Aorta (tissue), 5 donors: Measurements from ENCODE around the gene CAP2. TPM values are rescaled to one million over a fixed set of nuclear protein-coding genes. Genes with fewer than 3 reads are reported as not detected.
"Not testable (repeated sequence)": the region's sequence is repeated elsewhere in the genome, so short reads cannot be mapped to it uniquely, and the experiment has no call there.

ENCODE experiments used
- ATAC-seq: fragments of 200-7000 bp; cut with Tn5 transposase; one replicate; pipeline ENCODE4 v1.9.1; 2022; ENCODE audit warnings: moderate library complexity; ENCODE audit not compliant: low FRiP score
- DNase-seq, 2 donors: peaks; one replicate each; pipeline ENCODE4 v3.0.0-alpha.2; 2020
- H3K27ac ChIP-seq, 2 donors: one replicate each; pipeline ENCODE4 v1.5.1; 2013; ENCODE audit warnings: low read length in 2 of 2, mild to moderate bottlenecking in 2 of 2, moderate library complexity in 2 of 2, control low read depth in 1 of 2, inconsistent platforms in 1 of 2, low read depth in 1 of 2
- H3K27me3 ChIP-seq, 2 donors: one replicate each; pipeline ENCODE4 v1.6.1; 2013; ENCODE audit warnings: control low read depth in 1 of 2, low read length in 1 of 2, mild to moderate bottlenecking in 1 of 2, moderate library complexity in 1 of 2; ENCODE audit not compliant: insufficient read depth in 2 of 2, control insufficient read depth in 1 of 2
- H3K36me3 ChIP-seq, 2 donors: one replicate each; pipeline ENCODE4 v1.6.1; 2013; ENCODE audit warnings: control low read depth in 1 of 2, low read length in 1 of 2, mild to moderate bottlenecking in 1 of 2; ENCODE audit not compliant: insufficient read depth in 2 of 2, control insufficient read depth in 1 of 2
- H3K4me1 ChIP-seq, 2 donors: one replicate each; pipeline ENCODE4 v1.6.1; 2013; ENCODE audit warnings: low read length in 2 of 2, control low read depth in 1 of 2, mild to moderate bottlenecking in 1 of 2, moderate library complexity in 1 of 2; ENCODE audit not compliant: insufficient read depth in 2 of 2, control insufficient read depth in 1 of 2
- H3K4me3 ChIP-seq, 2 donors: one replicate each; pipeline ENCODE4 v1.5.1; 2013; ENCODE audit warnings: low read length in 2 of 2, control low read depth in 1 of 2, mild to moderate bottlenecking in 1 of 2
- H3K9me3 ChIP-seq: one replicate; pipeline ENCODE4 v1.6.1; 2013; ENCODE audit warnings: mild to moderate bottlenecking, low read length; ENCODE audit not compliant: control insufficient read depth
- WGBS, 2 donors: extraction: QIAGEN DNeasy Blood & Tissue Kit; methylation state at CpG; one replicate each; pipeline ENCODE4 v1.1.7; 2013; 5-methylcytosine and 5-hydroxymethylcytosine counted together
- intact Hi-C, 2 donors: fragments of 100-400 bp; cut with DNase I; formaldehyde crosslinking; loops; one replicate each; pipeline versions ENCODE4 v1.14.2 to v1.15.0; 2022
- polyA plus RNA-seq, 2 donors: library from polyadenylated mRNA; stranded (reverse); fragments of 200-250 nt; gene quantifications; one replicate each; pipeline ENCODE4 v1.2.3, GENCODE V29; 2013
- total RNA-seq, 2 donors: library from RNA; stranded (reverse); fragmentation: NEBNext Ultra II Directional; extraction: Animal tissue kit (Norgen Biotek cat#: 25700); gene quantifications; one replicate each; pipeline ENCODE4 v1.2.1, GENCODE V29; 2021
- donor health status: healthy with polysubstance abuse.
- donor health status: Bipolar disorder and iron deficiency.
- donor health status: DM: no; HTN: no; CAD: no.
- donor health status: DM: no; HTN: no; CAD: no.
- donor health status: DM: yes; HTN: yes; CAD: no.

Gene CAP2
- total and polyA plus RNA-seq, 4 donors, result 21.2 to 28.4 (median 24.0) TPM

- no peak for ATAC-seq
- Histone ChIP-seq H3K27me3 (no peaks in the 10 kb centered on the region), H3K36me3 (no peaks in the 10 kb centered on the region), H3K4me1 (peaks cover 0 to 2% of the 10 kb centered on the region in 2 donors), H3K27ac (no peak overlapping the region), H3K4me3 (no peak overlapping the region), H3K9me3 (no peaks in the 10 kb centered on the region)
- intact Hi-C loops, result no loop called here
- DNase-seq, result no peak
- 32 to 36% methylated on average over 4 of the region's 4 CpGs for WGBS, 2 donors
Measured at GRCh38 chr6:17408081-17408480, 14.7 kb downstream of the CAP2 start.

GRCh38 chr6:17410281-17410680, 16.9 kb downstream of the CAP2 start:
- ATAC-seq (no peak), DNase-seq (no peak)
- H3K27me3 ChIP-seq, result no peaks in the 10 kb centered on the region
- peaks cover 0 to 2% of the 10 kb centered on the region in 2 donors for H3K4me1 ChIP-seq
- WGBS, 2 donors, result 98 to 100% methylated on average over 4 of the region's 4 CpGs
- H3K36me3 ChIP-seq, result no peaks in the 10 kb centered on the region
- no peak overlapping the region for H3K4me3 ChIP-seq
- no peaks in the 10 kb centered on the region for H3K9me3 ChIP-seq
- intact Hi-C loops, result no loop called here
- H3K27ac ChIP-seq, result no peak overlapping the region

DNA sequence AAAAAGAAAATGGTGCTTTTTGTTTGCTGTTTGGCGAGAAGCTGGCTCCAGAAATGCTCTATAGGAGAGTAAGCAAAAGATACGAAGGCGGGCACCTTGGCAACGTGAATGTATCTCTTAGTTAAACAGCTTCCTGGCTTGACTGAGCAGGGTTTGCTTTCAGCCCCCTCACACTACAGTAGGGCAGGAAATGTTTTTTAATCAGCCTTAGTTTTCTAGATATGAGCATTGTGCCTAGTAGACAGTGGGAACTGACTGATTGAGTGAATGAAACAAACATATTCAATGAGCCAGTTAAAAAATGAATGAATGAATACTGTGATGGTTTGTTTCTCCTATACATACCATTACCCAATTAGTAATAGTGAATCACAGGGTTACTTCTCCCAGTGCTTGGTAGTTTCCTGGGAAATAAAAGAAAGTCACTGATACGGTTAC, 19.9 kb downstream of the CAP2 start:
- no peaks in the 10 kb centered on the region for H3K9me3 ChIP-seq
- WGBS, 2 donors, result 33 to 48% methylated on average over 5 of the region's 5 CpGs
- H3K4me3 ChIP-seq, result no peak overlapping the region
- no peaks in the 10 kb centered on the region for H3K36me3 ChIP-seq
- DNase-seq (no peak), ATAC-seq (no peak)
- H3K27ac ChIP-seq, result no peak overlapping the region
- H3K27me3 ChIP-seq, result no peaks in the 10 kb centered on the region
- peaks cover 4 to 7% of the 10 kb centered on the region in 2 donors for H3K4me1 ChIP-seq
- intact Hi-C loops, result no loop called here

- H3K36me3 ChIP-seq, H3K4me3 ChIP-seq, H3K27me3 ChIP-seq, H3K9me3 ChIP-seq, ATAC-seq, DNase-seq, intact Hi-C loops, H3K27ac ChIP-seq, H3K4me1 ChIP-seq: not testable (repeated sequence)
- 100% methylated on average over 1 of the region's 1 CpG for WGBS, 2 donors
Measured at GRCh38 chr6:17414395-17414794, 21.0 kb downstream of the CAP2 start.

DNA sequence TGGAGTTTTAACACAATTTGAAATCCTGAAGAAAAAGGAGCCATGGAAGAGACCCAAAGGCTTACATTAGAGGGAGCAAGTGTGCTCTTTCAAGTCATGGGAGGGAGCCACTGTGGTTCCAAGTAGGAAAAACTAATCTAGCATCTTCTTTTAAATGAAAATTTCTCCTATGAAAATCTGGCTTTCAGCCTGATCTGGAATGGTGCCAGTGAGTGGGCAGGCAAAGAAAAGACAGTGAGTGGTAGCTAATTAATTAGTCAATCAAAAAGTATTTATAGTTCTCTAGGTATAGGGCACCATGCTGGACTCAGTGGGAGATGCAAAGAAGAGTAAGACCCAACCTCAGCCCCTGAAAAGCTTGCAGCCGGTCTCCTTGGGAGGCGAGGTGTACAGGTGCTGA, 21.9 kb downstream of the CAP2 start:
- intact Hi-C loops, result no loop called here
- peaks cover 6 to 8% of the 10 kb centered on the region in 2 donors for H3K4me1 ChIP-seq
- no peaks in the 10 kb centered on the region for H3K9me3 ChIP-seq
- H3K27ac ChIP-seq, result no peak overlapping the region
- DNase-seq (no peak), ATAC-seq (no peak)
- 97 to 98% methylated on average over 2 of the region's 2 CpGs for WGBS, 2 donors
- no peaks in the 10 kb centered on the region for H3K36me3 ChIP-seq
- no peaks in the 10 kb centered on the region for H3K27me3 ChIP-seq
- H3K4me3 ChIP-seq, result no peak overlapping the region

- no peak overlapping the region for H3K4me3 ChIP-seq
- peaks cover 6 to 8% of the 10 kb centered on the region in 2 donors for H3K4me1 ChIP-seq
- DNase-seq, result no peak
- no peak for ATAC-seq
- H3K27ac ChIP-seq, result no peak overlapping the region
- no peaks in the 10 kb centered on the region for H3K27me3 ChIP-seq
- H3K9me3 ChIP-seq, result no peaks in the 10 kb centered on the region
- intact Hi-C loops, result loop anchor here in 1 of 2 donors (2.0 kb wide), 1 partner anchor 18 kb away; no protein-coding TSS in a partner anchor
- no peaks in the 10 kb centered on the region for H3K36me3 ChIP-seq
Measured at GRCh38 chr6:17416806-17417205, 23.4 kb downstream of the CAP2 start.

DNA sequence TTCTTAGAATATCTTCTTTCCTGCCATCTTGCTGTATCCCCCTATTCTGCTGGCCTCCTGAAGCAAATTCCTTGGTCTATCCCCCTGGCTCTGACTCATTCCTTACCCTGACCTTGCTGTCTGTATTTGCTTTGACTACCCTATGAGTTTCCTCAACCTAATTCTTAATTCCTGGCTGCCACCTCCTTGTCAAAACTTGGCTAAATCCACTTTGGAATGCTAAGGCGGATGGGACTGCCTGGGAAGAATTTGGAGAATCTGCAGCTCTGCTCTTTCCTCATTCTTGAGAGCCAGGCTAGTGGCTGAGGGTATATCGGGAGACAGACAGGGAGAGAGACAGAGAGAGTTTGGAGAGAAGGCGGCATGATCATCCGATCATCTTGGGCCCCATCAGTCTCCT, 24.4 kb downstream of the CAP2 start:
- Histone ChIP-seq H3K4me1 (peaks cover 6 to 8% of the 10 kb centered on the region in 2 donors), H3K27ac (peak overlapping the region in 1 of 2 donors; percentile 97), H3K27me3 (no peaks in the 10 kb centered on the region), H3K36me3 (no peaks in the 10 kb centered on the region), H3K4me3 (peak overlapping the region; percentile 1 to 69), H3K9me3 (no peaks in the 10 kb centered on the region)
- WGBS, 2 donors, result 2 to 6% methylated on average over 4 of the region's 4 CpGs
- intact Hi-C loops, result loop anchor here in 1 of 2 donors (2.0 kb wide), 1 partner anchor 19 kb away; no protein-coding TSS in a partner anchor
- DNase-seq (no peak), ATAC-seq (peak; percentile 51)

- ATAC-seq, result peak; percentile 61
- Histone ChIP-seq H3K27me3 (no peaks in the 10 kb centered on the region), H3K27ac (peak overlapping the region in 1 of 2 donors; percentile 97), H3K9me3 (no peaks in the 10 kb centered on the region), H3K4me3 (peak overlapping the region; percentile 1 to 69), H3K4me1 (peaks cover 6% of the 10 kb centered on the region in 2 donors), H3K36me3 (no peaks in the 10 kb centered on the region)
- intact Hi-C loops, result no loop called here
- no peak for DNase-seq
- 10 to 11% methylated on average over 12 of the region's 12 CpGs for WGBS, 2 donors
Measured at GRCh38 chr6:17418281-17419188, 25.1 kb downstream of the CAP2 start.

DNA sequence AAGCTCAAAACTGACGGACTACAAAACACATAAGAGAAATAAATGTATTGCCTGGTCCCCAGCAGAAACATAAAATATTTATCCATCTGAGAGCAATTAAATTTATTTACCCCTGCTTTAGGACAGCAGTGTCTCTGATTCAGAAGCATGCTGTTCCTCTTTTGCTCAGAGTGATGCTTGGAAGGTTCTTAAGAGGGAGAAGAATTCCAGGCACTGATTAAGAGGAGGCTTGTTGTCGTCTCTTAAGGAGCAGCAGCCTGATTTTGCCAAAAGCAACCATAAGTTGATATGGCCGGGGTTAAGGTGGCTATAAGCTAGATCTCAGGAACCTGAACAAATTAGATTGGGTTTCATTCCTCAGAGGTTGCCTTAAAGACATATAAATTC, 25.8 kb downstream of the CAP2 start:
- Histone ChIP-seq H3K4me1 (peaks cover 6% of the 10 kb centered on the region in 2 donors), H3K9me3 (no peaks in the 10 kb centered on the region), H3K4me3 (no peak overlapping the region), H3K36me3 (no peaks in the 10 kb centered on the region), H3K27ac (no peak overlapping the region), H3K27me3 (no peaks in the 10 kb centered on the region)
- no peak for ATAC-seq
- WGBS, 2 donors, result 20 to 24% methylated on average over 3 of the region's 3 CpGs
- DNase-seq, result no peak
- intact Hi-C loops, result no loop called here
